Dermis lymphatic vessel endothelial cell (primary cell): ENCODE data around the gene LRRC7. TPM values are rescaled to one million over a fixed set of nuclear protein-coding genes. Genes with fewer than 3 reads are reported as not detected.

Source experiments
- total RNA-seq: library from RNA; depleted of rRNA; stranded (reverse); fragments of >200 nt; gene quantifications from 2 replicates; pipeline ENCODE4 v1.2.1, GENCODE V29; 2014

Gene LRRC7
- 0.09 and 0.11 TPM in 2 replicates for total RNA-seq

DNA sequence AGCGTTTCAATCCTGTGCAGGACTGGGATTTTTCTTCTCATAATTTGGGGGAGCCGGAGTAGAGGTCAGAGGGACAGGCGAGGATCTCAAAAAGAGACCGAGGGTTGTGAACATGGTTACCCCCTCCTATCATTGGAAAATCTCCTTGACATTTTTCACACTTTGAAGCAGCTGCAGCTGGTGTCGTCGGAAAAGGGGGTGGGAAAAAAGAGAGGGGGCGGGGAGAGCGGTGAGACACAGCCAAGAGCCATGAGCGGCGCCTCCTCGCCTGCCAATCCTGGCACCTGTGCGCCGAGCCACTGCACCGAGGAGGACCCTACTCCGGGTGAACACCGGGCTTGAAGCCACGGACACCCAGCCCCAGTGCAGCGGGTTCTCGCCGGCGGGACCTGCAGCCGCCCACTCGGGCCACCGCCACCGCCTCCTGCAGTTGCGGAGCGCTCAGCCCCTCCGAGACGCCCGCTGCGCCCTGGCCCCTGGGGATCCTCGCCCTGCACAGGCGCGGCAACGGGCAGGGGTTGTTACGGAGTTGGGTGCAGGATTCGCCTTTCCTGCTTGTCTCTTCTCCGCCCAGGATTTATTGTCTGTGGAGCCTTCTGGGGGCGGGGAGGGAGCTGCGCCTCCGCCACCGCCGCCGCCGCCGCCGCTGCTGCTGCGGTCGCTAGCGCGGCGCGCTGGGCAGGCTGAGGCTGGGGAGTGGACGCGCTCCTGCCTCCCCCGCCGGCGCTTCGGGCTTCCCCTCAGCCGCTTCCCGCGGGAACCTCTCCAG, at the start of gene LRRC7:
TSS of gene LRRC7 (plus strand) at position 271 of the 769 bp plus-strand sequence. CDS start 718 bp downstream, outside the sequence.

